HG03378 (cell line): ENCODE measurements around the gene IL3RA.
"Not testable (repeated sequence)": the region's sequence is repeated elsewhere in the genome, so short reads cannot be mapped to it uniquely, and the experiment has no call there.

Experiments used
- ATAC-seq: cut with Tn5 transposase; IDR thresholded peaks from one replicate; pipeline ENCODE4 v1.9.1; 2021; ENCODE audit warnings: mild to moderate bottlenecking, moderate library complexity; ENCODE audit not compliant: unreplicated experiment

The IL3RA gene

DNA sequence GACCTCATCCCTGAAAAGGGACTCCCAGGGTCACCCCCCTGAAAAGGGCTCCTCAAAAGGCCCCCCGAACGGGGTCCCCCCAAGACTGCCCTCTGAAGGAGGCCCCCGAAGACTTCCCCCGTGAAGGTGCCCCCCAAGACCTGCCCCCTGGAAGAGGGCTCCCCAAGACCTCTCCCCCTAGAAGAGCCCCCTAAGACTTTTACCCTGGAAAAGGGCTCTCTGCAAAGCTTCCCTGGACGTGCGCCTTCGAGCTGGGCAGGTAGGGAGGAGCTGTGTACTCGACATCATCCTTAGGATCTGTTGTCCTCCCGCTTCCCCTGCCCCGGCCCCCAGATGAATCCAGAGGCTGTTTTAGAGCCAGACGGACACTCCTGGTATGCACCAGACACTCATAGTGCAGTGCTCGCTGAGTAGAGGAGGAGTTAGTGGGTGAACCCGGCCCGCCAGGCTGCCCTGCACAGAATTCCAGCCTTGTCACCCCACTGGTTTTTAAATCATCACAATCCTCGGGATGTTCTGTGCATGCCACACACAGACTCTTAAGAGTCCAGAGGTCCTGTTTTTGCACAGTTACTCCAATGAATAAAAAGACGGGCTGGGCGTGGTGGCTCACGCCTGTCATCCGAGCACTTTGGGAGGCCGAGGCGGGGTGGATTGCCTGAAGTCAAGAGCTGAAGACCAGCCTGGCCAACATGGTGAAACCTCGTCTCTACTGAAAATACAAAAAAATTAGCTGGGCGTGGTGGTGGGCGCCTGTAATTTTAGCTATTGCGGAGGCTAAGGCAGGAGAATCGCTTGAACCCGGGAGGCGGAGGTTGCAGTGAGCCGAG is 61.1 kb downstream of the IL3RA start:
- no peak for ATAC-seq

DNA sequence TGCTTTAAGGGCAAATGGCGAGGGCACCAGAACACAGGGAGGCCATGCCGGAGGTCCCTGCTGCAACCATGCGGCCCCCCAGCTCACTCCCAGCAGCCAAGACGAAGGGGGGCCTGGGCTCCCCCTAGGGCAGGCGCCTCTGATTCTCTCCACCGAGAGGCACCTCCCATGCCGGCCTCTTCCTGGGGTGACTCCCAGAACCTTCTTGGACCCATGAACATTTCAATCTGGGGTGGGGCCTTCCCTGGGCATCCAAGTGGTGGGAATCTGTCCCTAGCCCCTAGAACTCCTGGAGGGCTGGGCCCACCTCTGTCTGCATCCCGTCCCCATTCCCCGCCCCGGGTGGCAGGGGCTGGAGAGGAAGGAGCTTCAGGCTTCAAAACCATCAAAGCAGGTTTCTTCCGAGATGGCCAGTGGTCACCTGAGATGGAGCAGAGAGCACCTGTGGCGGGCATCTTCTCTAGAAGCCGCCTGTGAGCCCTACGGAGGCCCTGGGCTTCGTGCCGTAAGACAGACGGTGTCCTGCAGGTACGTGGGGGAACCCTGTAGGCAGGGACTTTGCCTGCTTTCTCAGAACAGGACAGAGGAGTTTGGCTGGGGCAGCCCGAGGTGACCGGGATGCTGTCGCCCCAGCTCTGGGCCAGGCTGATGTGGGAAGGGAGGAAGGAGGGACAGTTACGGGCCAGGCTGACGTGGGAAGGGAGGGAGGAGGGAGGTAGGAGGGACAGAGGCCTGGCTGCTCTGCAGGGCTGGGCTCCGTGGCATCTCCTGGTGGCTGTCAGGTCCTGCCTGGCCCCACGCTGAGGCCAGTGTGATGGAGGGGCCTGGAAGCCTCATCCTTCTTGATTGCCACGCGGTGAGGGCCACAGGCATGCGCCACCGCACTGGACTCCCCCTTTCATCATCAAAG is 62.1 kb downstream of the IL3RA start:
- ATAC-seq = no peak

DNA sequence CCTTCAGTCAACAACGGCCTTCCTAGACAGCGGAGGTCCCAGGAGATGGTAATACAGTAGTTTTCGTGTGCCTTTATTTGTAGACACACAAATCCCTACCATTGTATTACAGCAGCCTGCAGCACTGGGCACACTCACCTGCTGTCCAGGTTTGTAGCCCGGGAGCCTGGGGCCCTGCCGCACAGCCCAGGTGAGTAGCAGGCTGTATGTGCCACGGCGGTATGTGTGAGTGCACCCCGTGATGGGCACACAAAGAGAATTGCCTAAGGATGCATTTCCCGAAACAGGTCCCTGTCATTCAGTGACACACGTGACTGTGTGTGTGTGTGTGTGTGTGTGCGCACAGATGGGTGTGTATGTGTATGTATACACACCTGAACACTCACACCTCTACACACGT is 63.5 kb downstream of the IL3RA start:
- ATAC-seq = no peak

DNA sequence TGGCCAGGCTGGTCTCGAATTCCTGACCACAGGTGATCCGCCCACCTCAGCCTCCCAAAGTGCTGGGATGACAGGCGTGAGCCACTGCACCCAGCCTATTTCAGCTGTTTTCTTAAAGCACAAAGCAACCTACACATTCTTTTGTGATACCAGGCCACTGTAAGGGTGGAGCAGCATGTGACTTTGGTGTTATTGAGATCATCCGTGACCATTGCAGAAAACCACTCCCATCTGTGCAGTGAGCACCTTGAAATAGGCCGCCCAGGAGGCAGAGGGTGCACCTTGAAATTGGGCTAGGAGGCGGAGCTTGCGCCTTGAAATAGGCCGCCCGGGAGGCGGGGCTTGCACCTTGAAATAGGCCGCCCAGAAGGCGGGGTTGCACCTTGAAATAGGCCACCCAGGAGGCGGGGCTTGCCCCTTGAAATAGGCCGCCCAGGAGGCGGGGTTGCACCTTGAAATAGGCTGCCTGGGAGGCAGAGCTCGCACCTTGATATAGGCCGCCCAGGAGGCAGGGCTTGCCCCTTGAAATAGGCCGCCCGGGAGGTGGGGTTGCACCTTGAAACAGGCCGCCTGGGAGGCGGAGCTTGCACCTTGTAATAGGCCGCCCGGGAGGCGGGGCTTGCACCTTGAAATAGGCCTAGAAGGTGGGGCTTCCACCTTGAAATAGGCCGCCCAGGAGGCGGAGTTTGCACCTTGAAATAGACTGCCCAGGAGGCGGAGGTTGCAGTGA is 64.3 kb downstream of the IL3RA start:
- no peak for ATAC-seq

DNA sequence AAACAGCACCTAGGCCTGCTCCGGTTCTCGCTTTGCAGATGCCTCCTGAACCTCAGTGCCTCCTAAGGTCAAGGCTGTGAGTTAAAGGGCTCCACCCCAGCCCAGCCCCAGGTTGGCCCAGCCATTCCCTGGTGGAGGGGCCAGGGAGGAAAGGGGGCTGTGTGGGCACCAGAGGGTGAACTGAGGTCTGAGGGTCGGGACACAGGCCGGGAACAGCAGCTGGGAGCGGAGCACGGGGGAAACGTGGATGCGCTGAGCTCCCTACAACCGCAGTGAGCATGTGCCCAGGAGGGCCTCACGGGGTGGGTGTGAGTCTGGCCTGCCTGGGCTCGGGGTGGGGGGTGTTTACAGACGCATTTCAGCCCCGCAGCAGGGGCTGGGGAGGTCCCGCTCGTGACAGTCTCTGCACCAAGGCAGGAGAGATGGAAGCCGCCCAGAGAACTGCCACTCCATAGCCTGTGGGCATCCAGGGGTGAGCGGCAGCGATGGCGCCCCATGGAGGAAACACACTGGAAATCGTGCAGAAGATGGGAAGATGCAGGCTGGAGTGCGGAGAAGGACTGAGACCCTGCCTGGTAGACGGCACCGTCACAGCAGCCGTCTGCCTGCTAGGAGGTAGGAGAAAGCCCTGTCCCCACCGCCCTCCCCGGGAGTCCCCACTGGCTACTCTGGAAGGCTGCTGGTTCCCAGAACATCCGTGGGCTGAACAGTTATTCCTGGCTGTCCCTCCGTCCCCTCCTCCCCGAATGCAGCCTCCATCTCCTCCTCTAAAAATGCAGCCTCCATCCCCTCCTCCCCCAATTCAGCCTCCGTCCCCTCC is 65.2 kb downstream of the IL3RA start:
- no peak for ATAC-seq

DNA sequence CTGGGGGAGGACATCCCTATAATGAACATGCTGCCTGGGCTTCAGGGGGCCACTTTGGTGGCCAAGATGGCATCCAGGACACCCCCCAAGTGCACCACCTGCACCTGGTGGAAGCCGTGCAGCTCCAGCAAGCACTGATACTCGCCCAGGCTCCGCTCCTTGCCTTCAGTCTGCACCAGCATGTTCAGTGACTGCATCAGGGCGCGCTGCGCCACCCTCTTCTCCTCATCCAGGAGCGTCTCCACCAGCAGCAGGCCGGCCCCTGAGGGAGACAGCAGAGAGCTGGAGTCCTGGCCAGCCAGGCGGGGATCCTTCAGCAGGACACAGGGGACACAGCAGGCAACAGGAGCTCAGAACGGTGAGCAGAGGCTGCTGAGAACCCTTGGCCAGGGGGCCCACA is 66.6 kb downstream of the IL3RA start:
- ATAC-seq = no peak

DNA sequence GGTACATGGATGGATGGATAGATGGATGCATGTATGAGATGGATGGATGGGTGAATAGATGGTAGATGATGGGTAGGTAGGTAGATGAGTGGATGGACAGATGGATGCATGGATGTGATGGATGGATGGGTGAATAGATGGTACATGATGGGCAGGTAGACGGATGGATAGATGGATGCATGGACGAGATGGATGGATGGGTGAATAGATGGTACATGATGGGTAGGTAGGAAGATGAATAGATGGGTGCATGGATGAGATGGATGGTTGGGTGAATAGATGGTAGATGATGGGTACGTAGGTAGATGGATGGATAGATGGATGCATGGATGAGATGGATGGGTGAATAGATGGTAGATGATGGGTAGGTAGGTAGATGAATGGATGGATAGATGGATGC is 67.3 kb downstream of the IL3RA start:
- not testable (repeated sequence) for ATAC-seq

DNA sequence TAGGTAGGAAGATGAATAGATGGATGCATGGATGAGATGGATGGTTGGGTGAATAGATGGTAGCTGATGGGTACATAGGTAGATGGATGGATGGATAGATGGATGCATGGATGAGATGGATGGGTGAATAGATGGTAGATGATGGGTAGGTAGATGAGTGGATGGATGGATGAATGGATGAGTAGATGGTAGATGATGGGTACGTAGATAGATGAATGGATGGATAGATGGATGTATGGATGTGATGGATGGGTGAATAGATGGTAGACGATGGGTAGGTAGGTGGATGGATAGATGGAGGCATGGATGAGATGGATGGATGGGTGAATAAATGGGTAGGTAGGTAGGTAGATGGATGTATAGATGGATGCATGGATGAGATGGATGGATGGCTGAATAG is 69.2 kb downstream of the IL3RA start:
- not testable (repeated sequence) for ATAC-seq

DNA sequence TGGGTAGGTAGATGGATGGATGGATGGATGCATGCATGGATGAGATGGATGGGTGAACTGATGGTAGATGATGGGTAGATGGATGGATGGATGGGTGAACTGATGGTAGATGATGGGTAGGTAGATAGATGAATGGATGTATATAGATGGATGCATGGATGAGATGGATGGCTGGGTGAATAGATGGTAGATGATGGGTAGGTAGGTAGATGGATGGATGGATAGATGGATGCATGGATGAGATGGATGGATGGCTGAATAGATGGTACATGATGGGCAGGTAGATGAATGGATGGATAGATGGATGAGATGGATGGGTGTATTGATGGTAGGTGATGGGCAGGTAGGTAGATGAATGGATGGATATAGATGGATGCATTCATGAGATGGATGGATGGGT is 70.5 kb downstream of the IL3RA start:
- ATAC-seq = no peak

DNA sequence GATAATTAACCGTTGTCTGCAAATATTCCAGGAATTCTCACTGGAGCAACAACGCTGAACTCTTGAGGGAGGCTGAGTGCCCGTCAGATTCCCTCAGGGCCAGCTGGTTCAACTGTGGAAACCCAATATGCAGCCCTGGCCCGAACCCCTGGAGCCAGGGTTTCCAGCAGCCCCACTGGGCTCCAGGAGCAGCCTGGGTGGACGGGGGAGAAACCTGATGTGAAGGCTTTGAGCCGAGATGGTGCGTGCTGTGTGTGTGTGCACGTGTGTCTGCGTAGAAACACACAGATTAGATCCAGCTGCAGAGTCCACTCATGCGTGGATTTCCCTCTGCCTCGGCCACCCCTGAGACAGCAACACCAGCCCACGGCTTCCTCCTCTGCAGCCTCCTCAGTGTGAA is 74.7 kb downstream of the IL3RA start:
- no peak for ATAC-seq

DNA sequence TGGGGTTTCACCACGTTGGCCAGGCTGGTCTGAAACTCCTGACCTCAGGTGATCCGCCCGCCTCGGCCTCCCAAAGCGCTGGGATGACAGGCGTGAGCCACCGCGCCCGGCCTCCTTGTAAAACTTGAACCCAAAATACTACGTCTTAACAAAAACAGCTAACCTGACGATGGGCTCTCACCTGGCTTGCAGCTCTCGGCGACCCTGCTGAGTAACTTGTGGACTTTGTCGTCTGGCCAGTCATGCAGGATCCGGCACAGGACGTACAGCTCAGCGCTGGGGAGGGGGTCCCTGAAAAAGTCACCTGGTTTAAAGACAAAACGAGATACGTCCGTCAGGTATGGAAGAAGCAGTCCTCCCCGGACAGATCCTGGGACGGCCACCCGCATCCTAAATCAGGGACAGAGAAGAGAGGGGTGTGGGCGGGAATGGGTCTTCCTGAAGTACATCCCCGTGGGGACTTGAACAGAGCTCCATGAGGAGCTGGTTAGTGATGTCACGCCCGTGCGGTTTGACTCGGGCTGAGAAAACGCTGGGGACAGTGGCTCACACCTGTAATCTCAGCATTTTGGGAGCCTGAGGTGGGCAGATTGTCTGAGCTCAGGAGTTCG is 76.1 kb downstream of the IL3RA start:
- ATAC-seq = no peak

DNA sequence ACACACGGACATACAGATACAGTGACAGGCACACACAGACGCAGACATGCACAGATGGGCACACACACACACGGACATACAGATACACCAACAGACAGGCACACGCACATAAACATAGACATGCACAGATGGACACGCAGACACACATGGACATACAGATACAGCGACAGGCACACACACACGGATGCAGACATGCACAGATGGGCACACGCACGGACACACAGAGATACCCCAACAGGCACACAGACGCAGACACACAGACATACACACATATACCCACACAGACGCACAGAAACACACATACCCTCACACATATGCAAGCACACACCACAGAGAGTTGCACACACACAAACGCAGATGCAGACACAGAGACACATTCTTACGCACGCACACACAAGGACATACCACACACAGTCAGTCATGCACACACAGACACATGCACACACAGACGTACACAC is 79.8 kb downstream of the IL3RA start:
- no peak for ATAC-seq

DNA sequence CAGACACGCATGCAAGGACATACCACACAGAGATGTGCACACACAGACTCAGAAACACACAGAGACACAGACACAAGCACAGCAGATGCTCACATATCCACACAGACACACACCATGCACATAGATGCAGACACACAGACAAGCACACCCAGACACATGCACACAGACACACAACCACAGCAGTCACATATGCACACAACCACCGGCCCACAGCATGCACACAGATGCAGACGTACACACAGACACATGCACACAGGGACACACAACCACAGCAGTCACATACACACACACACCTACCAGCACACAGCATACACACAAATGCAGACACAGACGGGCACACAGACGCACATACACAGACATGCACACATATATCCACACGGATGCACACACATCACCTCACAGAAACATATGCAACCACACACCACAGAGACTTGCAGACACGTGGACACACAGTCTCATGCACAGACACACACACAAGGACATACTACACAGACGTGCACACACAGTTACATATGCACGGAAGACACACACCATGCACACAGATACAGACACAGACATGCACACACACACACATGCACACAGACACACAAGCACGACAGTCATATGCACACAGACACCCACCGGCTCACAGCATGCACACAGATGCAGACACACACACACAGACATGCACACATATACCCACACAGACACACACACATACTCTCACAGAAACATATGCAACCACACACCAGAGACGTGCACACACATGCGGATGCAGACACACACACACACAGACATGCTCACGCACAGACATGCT is 80.6 kb downstream of the IL3RA start:
- no peak for ATAC-seq

DNA sequence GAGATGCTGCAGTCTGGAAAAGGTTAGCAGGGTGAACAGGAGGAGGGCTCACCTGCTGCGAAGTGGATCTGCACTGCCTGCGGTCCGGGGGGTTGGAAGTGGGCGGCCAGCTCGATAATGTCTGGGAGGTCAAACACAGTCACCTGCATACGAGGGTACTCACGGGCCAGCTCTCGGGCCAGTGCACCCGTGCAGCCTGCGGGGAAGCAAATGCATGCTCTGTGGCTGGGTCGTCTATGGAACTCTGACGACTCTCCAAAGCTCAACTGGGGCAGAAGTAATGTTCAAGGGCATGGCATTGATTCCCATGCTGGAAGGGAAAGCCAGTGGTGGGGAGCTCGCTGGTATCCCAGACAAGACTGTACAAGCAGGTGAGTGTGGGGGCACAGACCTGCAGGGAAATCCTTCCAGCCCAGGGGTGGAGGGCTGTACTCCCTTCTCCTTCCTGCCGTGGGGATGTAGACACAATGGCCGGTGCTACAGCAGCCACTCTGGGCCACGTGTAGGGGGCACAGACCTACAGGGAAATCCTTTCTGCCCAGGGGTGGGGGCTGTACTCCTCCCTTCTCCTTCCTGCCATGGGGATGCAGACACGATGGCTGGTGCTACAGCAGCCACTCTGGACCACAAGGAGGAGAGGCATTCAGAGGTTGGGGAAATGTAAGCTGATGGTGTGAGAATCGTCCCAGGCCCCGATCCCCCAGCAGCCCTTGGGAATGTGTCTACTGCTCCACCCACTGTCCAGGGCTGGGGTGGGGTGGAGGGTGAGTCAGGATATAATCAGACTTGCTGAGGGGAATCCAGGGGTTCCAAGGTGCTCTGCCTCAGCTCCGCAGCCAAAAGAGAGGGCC is 81.6 kb downstream of the IL3RA start:
- ATAC-seq = no peak

DNA sequence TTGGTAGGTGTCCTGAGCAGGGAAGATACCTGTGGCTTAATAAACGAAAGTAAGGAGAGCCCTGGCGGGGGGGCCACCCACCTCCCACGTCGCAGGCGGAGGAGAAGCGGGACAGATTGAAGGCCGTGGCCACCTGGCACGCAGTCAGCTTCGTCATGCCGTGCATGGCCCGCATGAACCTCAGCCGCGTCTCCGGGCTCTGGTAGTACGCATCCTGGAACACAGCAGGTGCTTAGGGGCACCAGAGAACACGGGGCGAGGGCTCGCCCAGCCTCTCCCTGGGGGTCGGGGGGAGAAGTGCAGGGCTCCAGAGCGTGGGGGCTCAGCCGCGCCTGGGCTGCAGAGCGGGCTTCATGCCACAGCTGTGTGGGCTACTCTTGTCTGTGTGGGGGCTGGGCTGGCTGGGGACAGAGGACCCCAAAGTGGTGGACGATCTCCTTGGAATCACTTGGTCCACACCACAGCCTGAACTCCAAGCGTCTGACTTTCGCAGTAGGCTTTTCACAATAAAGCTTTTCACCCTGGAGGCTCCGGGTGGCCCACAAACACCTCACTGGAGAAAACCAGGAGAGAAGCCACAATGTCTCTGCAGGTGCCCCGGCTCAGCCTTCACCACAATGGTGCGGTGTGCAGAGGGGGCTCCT is 82.4 kb downstream of the IL3RA start:
- ATAC-seq = no peak

DNA sequence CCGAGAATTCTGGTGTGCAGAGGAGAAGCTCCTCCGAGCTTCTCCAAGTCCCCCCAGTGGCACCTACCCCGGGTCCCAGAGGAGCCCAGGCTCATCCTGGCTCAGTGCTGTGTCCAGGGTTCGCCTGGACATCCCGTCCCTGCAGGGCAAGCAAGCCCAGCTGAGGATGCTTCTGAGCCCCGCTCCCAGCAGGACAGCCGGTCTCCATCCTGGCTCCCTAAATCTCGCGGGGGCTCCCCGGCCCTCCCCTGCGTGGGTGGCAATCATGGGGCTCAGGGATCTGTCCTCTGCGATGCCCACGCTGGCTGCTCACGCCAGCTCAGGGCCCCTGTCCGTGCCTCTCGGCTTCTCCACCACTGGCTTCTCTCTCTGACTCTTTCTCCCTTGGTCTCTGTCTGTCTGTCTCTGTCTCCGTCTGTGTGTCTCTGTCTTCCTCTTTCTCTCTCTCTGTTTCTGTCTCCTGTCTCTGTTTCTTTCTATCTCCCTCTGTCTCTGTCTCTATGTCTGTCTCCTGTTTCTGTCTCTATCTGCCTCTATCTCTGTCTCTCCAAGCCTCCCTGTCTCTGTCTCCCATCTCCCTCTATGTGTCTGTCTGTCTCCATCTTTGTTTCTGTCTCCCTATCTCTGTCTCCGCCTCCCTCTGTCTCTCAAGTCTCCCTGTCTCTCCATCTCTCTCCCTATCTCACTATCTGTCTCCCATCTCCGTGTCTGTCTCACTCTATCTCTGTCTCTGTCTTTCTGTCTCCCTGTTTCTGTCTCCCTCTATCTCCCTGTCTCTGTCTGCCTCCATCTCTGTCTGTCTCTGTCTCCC is 83.2 kb downstream of the IL3RA start:
- ATAC-seq = no peak

DNA sequence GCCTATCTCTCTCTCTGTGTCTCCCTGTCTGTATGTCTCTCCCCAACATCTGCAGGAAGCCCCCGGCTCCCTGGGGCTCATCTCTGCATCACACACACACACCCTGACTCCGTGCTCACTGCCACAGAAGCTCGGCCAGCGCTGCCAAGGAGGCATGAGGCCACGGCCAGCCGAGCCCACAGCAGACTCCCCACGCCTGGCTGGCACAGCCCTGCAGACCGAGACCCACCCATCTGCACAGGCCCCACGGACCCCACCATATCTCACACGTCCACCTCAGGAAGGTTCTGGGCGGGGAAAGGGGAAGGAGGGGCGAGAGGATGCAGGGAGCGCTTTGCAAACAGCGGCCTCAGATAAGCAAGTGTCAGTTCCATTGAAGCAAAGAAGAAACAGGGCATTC is 83.8 kb downstream of the IL3RA start:
- ATAC-seq = no peak
